ENCODE measurements around the gene BRF1.

DNA sequence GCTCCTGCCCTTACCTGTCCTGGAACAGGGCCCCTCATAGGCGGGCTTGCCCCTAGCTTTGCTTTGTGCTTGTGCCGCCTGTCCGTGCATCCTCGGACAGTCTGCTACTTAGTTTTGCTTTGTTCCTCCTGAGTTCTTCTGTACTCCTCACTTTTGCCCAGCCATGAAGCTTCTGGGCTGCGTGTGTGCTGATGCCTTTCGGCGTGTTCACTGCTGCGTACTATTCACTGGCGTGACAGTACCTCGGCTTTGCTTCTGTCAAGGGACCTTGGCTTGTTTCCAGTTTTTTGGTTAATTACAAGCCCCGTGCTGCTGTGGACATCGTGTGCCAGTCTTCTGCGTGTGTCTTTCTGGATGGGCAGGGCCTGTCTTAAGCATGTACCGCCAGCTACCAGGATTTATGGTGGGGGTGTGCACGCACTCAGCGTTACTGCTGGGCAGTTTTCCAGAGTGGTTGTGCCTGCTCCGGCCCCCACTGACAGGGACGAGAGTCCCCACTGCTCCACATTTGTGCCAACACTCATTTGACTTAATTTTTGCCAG lies 16.2 kb upstream of the BRF1 start:
- TF ChIP-seq, protein P1, sequence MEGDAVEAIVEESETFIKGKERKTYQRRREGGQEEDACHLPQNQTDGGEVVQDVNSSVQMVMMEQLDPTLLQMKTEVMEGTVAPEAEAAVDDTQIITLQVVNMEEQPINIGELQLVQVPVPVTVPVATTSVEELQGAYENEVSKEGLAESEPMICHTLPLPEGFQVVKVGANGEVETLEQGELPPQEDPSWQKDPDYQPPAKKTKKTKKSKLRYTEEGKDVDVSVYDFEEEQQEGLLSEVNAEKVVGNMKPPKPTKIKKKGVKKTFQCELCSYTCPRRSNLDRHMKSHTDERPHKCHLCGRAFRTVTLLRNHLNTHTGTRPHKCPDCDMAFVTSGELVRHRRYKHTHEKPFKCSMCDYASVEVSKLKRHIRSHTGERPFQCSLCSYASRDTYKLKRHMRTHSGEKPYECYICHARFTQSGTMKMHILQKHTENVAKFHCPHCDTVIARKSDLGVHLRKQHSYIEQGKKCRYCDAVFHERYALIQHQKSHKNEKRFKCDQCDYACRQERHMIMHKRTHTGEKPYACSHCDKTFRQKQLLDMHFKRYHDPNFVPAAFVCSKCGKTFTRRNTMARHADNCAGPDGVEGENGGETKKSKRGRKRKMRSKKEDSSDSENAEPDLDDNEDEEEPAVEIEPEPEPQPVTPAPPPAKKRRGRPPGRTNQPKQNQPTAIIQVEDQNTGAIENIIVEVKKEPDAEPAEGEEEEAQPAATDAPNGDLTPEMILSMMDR (IDR thresholded peaks at IDR 0.05) = no peak
- TF ChIP-seq POLR2A (IDR thresholded peaks at IDR 0.05) = no peak
- TF ChIP-seq EP300 (IDR thresholded peaks at IDR 0.05) = no peak
